H9 (cell line): Measurements from ENCODE around the gene PRR7. TPM values are rescaled to one million over a fixed set of nuclear protein-coding genes. Genes with fewer than 3 reads are reported as not detected.

Experiments
- DNase-seq: peaks from one replicate; pipeline ENCODE4 v3.0.0-alpha.2; 2017
- H2AFZ ChIP-seq: one replicate; pipeline ENCODE4 v1.6.1; 2013; ENCODE audit warnings: mild to moderate bottlenecking, low read length, control low read depth, moderate library complexity
- H2AK5ac ChIP-seq: 2 replicates; pipeline ENCODE4 v1.6.1; 2013; ENCODE audit warnings: low read length, control low read depth, mixed read lengths; ENCODE audit not compliant: insufficient read length
- H2BK120ac ChIP-seq: one replicate; pipeline ENCODE4 v1.6.1; 2013; ENCODE audit warnings: low read depth, mild to moderate bottlenecking, low read length, control low read depth, inconsistent platforms; ENCODE audit not compliant: poor library complexity, severe bottlenecking
- H2BK12ac ChIP-seq: 2 replicates; pipeline ENCODE4 v1.6.1; 2013; ENCODE audit warnings: low read length, control low read depth, mixed read lengths, low read depth; ENCODE audit not compliant: insufficient read length
- H2BK15ac ChIP-seq: 2 replicates; pipeline ENCODE4 v1.6.1; 2013; ENCODE audit warnings: low read depth, low read length, control low read depth
- H2BK20ac ChIP-seq: one replicate; pipeline ENCODE4 v1.6.1; 2013; ENCODE audit warnings: low read depth, mild to moderate bottlenecking, low read length, control low read depth, inconsistent platforms; ENCODE audit not compliant: poor library complexity, severe bottlenecking
- H2BK5ac ChIP-seq: 2 replicates; pipeline ENCODE4 v1.6.1; 2013; ENCODE audit warnings: low read length, control low read depth, mixed read lengths; ENCODE audit not compliant: insufficient read length
- H3K14ac ChIP-seq: 2 replicates; pipeline ENCODE4 v1.6.1; 2013; ENCODE audit warnings: low read length, control low read depth; ENCODE audit not compliant: insufficient read depth
- H3K18ac ChIP-seq: 2 replicates; pipeline ENCODE4 v1.6.1; 2013; ENCODE audit warnings: low read depth, mild to moderate bottlenecking, mixed read lengths, low read length, control low read depth; ENCODE audit not compliant: insufficient read length
- H3K23ac ChIP-seq: 2 replicates; pipeline ENCODE4 v1.6.1; 2013; ENCODE audit warnings: low read length, control low read depth, mixed read lengths, low read depth; ENCODE audit not compliant: insufficient read length
- H3K23me2 ChIP-seq: 2 replicates; pipeline ENCODE4 v1.6.1; 2013; ENCODE audit warnings: low read depth, mild to moderate bottlenecking, mixed read lengths, low read length, control low read depth; ENCODE audit not compliant: insufficient read length, poor library complexity, severe bottlenecking
- H3K27ac ChIP-seq: 2 replicates; pipeline ENCODE4 v1.5.1; 2013; ENCODE audit warnings: low read length, control low read depth, mixed read lengths, low read depth; ENCODE audit not compliant: insufficient read length
- H3K27me3 ChIP-seq: 2 replicates; pipeline ENCODE4 v1.6.1; 2013; ENCODE audit warnings: low read length, control low read depth, inconsistent platforms; ENCODE audit not compliant: insufficient read depth
- H3K4ac ChIP-seq: 2 replicates; pipeline ENCODE4 v1.6.1; 2013; ENCODE audit warnings: low read depth, mild to moderate bottlenecking, control low read depth, inconsistent platforms, low read length, moderate library complexity
- H3K4me1 ChIP-seq: 2 replicates; pipeline ENCODE4 v1.6.1; 2013; ENCODE audit warnings: low read length, control low read depth, inconsistent platforms; ENCODE audit not compliant: insufficient read depth
- H3K4me2 ChIP-seq: 2 replicates; pipeline ENCODE4 v1.6.1; 2013; ENCODE audit warnings: low read length, control low read depth, mixed read lengths; ENCODE audit not compliant: insufficient read length, insufficient read depth
- H3K56ac ChIP-seq: 2 replicates; pipeline ENCODE4 v1.6.1; 2013; ENCODE audit warnings: low read depth, mild to moderate bottlenecking, mixed read lengths, low read length, control low read depth; ENCODE audit not compliant: insufficient read length
- H3K79me1 ChIP-seq: 2 replicates; pipeline ENCODE4 v1.6.1; 2013; ENCODE audit warnings: low read depth, mild to moderate bottlenecking, moderate library complexity, low read length, control low read depth, inconsistent platforms; ENCODE audit not compliant: insufficient read depth, poor library complexity, severe bottlenecking
- H3K79me2 ChIP-seq: 2 replicates; pipeline ENCODE4 v1.6.1; 2013; ENCODE audit warnings: low read length, control low read depth, inconsistent platforms; ENCODE audit not compliant: insufficient read depth
- H3K9ac ChIP-seq: 2 replicates; pipeline ENCODE4 v1.6.1; 2013; ENCODE audit warnings: low read length, control low read depth, mixed read lengths; ENCODE audit not compliant: insufficient read length; ENCODE audit errors: extremely low read depth
- H3K9me3 ChIP-seq: one replicate; pipeline ENCODE4 v1.6.1; 2013; ENCODE audit warnings: low read depth, low read length, inconsistent platforms; ENCODE audit not compliant: control insufficient read depth
- H3T11ph ChIP-seq: one replicate; pipeline ENCODE4 v1.6.1; 2013; ENCODE audit warnings: mild to moderate bottlenecking, low read length, control low read depth, inconsistent platforms
- H4K20me1 ChIP-seq: one replicate; pipeline ENCODE4 v1.6.1; 2013; ENCODE audit not compliant: control insufficient read depth, insufficient read length, insufficient read depth
- H4K5ac ChIP-seq: 2 replicates; pipeline ENCODE4 v1.6.1; 2013; ENCODE audit warnings: low read depth, mild to moderate bottlenecking, mixed read lengths, low read length, control low read depth; ENCODE audit not compliant: insufficient read length
- H4K8ac ChIP-seq: replicated peaks from 2 replicates; pipeline ENCODE4 v1.6.1; 2013; ENCODE audit warnings: low read length, control low read depth, mixed read lengths, low read depth; ENCODE audit not compliant: insufficient read length
- H4K91ac ChIP-seq: 2 replicates; pipeline ENCODE4 v1.6.1; 2013; ENCODE audit warnings: low read depth, mild to moderate bottlenecking, moderate library complexity, mixed read lengths, low read length, control low read depth; ENCODE audit not compliant: insufficient read length
- H3K27ac Mint-ChIP-seq, 3 experiments: 2 replicates in 2 of 3; 3 replicates in 1 of 3; pipeline ENCODE4 v1.8.0; 2020 to 2021; ENCODE audit warnings: mixed read lengths in 3 of 3, mild to moderate bottlenecking in 1 of 3, moderate library complexity in 1 of 3
- H3K27me3 Mint-ChIP-seq: 2 replicates; pipeline ENCODE4 v1.8.0; 2021; ENCODE audit warnings: low read depth, mild to moderate bottlenecking, moderate library complexity, mixed read lengths
- H3K36me3 Mint-ChIP-seq, 3 experiments: 2 replicates in 2 of 3; 3 replicates in 1 of 3; pipeline ENCODE4 v1.8.0; 2020 to 2021; ENCODE audit warnings: low read depth in 3 of 3, mixed read lengths in 3 of 3; ENCODE audit not compliant: insufficient read depth in 1 of 3
- H3K4me1 Mint-ChIP-seq, 2 experiments: 2 replicates each; pipeline ENCODE4 v1.8.0; 2020; ENCODE audit warnings: mixed read lengths in 2 of 2
- H3K4me3 Mint-ChIP-seq, 2 experiments: 2 replicates in 1 of 2; 3 replicates in 1 of 2; pipeline ENCODE4 v1.8.0; 2020 to 2021; ENCODE audit warnings: mild to moderate bottlenecking in 2 of 2, mixed read lengths in 2 of 2, moderate library complexity in 1 of 2
- H3K9me3 Mint-ChIP-seq, 2 experiments: 2 replicates in 1 of 2; 3 replicates in 1 of 2; pipeline ENCODE4 v1.8.0; 2020; ENCODE audit warnings: mild to moderate bottlenecking in 2 of 2, mixed read lengths in 2 of 2, moderate library complexity in 1 of 2
- CTCF ChIP-seq: fragments of 200-600 bp; sonication (generic); conservative IDR thresholded peaks from 3 replicates; pipeline ENCODE4 v1.8.0; 2021; ENCODE audit warnings: antibody characterized with exemption, mild to moderate bottlenecking
- WGBS: extraction: QIAGEN DNeasy Blood & Tissue Kit; methylation state at CpG from one replicate; pipeline ENCODE4 v1.1.7; 2013; ENCODE audit warnings: missing lambda C conversion rate, low lambda C conversion rate, mixed read lengths; ENCODE audit not compliant: insufficient read length; ENCODE audit errors: extremely low coverage; 5-methylcytosine and 5-hydroxymethylcytosine counted together
- total RNA-seq: library from RNA; stranded (reverse); gene quantifications from 2 replicates; pipeline ENCODE4 v1.2.1, GENCODE V29; 2021

The PRR7 gene
- total RNA-seq, 1 experiment from 2014 or later, result 9.6 TPM

- Histone ChIP-seq H3K14ac (no peak overlapping the region), H3K9ac (no peak overlapping the region), H3K79me2 (no peaks in the 10 kb centered on the region), H3K23me2 (no peaks in the 10 kb centered on the region), H3K27me3 (no peaks in the 10 kb centered on the region), H2BK5ac (no peak overlapping the region), H3K56ac (no peak overlapping the region), H3K4me1 (no peaks in the 10 kb centered on the region; the same call in 1 of the 2 replicates), H4K91ac (no peak overlapping the region), H2BK15ac (no peak overlapping the region), H4K8ac (no peak overlapping the region), H3K4ac (no peak overlapping the region), H2AK5ac (no peak overlapping the region), H3K27ac (no peak overlapping the region), H3K79me1 (no peaks in the 10 kb centered on the region), H3K18ac (no peak overlapping the region), H3K23ac (no peak overlapping the region), H3T11ph (no peak overlapping the region), H4K5ac (no peak overlapping the region), H2BK20ac (no peak overlapping the region), H4K20me1 (no peaks in the 10 kb centered on the region), H3K4me2 (no peak overlapping the region), H2BK12ac (no peak overlapping the region), H2AFZ (no peak overlapping the region), H2BK120ac (no peak overlapping the region), H3K9me3 (no peaks in the 10 kb centered on the region)
- H3K9me3 Mint-ChIP-seq, result no peaks in the 10 kb centered on the region
- peaks cover 10 to 20% (median 12%) of the 10 kb centered on the region in 3 experiments; a peak in 6 of 7 replicates for H3K36me3 Mint-ChIP-seq
- no peak overlapping the region; a peak in 1 of 7 replicates for H3K27ac Mint-ChIP-seq
- no peak overlapping the region for H3K4me3 Mint-ChIP-seq
- TF ChIP-seq CTCF, result no peak
- WGBS, result no CpG with 5 or more reads among the region's 4 CpGs
- H3K27me3 Mint-ChIP-seq, result peaks cover 6% of the 10 kb centered on the region
- no peak for DNase-seq
- peaks cover 19 to 29% of the 10 kb centered on the region in 2 experiments for H3K4me1 Mint-ChIP-seq
Observed at GRCh38 chr5:177505075-177505474, 58.5 kb downstream of the PRR7 start.

Other genes starting within 250 kb of the PRR7 start
- 17.6 and 18.6 TPM in 2 replicates for gene RAB24, start 143.1 kb upstream of the PRR7 start, total RNA-seq
- 212 and 213 TPM in 2 replicates for gene PRELID1, start 143.0 kb upstream of the PRR7 start, total RNA-seq
- 9.8 and 10.9 TPM in 2 replicates for gene MXD3, start 134.9 kb upstream of the PRR7 start, total RNA-seq
- 105 and 106 TPM in 2 replicates for gene LMAN2, start 95.1 kb upstream of the PRR7 start, total RNA-seq
- 12.3 and 16.4 TPM in 2 replicates for gene RGS14, start 88.9 kb upstream of the PRR7 start, total RNA-seq
- gene SLC34A1, start 62.4 kb upstream of the PRR7 start, total RNA-seq, result not detected in 2 replicates
- not detected in 2 replicates for gene PFN3, start 46.2 kb upstream of the PRR7 start, total RNA-seq
- gene F12, start 37.2 kb upstream of the PRR7 start, total RNA-seq, result 2.3 and 3.5 TPM in 2 replicates
- 73.7 and 75.2 TPM in 2 replicates for gene GRK6, start 20.1 kb upstream of the PRR7 start, total RNA-seq
- 339 and 340 TPM in 2 replicates for gene DBN1, start 26.8 kb downstream of the PRR7 start, total RNA-seq
- 134 and 137 TPM in 2 replicates for gene PDLIM7, start 50.8 kb downstream of the PRR7 start, total RNA-seq
- gene DOK3, start 63.0 kb downstream of the PRR7 start, total RNA-seq, result 15.9 and 16.4 TPM in 2 replicates
- 125 and 133 TPM in 2 replicates for gene DDX41, start 70.1 kb downstream of the PRR7 start, total RNA-seq
- 65.0 and 71.5 TPM in 2 replicates for gene FAM193B, start 107.7 kb downstream of the PRR7 start, total RNA-seq
- gene TMED9, start 145.4 kb downstream of the PRR7 start, total RNA-seq, result 155 and 156 TPM in 2 replicates
- 26.3 TPM in 2 replicates for gene B4GALT7, start 153.3 kb downstream of the PRR7 start, total RNA-seq